ENCODE results near the gene ABCC1. TPM values are rescaled to one million over a fixed set of nuclear protein-coding genes. Genes with fewer than 3 reads are reported as not detected.

The ABCC1 gene
- total RNA-seq, 1 donor from 2014 or later: 29.9 TPM

GRCh38 chr16:15966836-15967546, 17.6 kb downstream of the ABCC1 start:
- no peak overlapping the region for H3K27ac Mint-ChIP-seq (ENCODE audit: unreplicated experiment)
- H3K4me3 Mint-ChIP-seq (ENCODE audit: unreplicated experiment): no peak overlapping the region

GRCh38 chr16:15967655-15968315, 18.4 kb downstream of the ABCC1 start:
- no peak for TF ChIP-seq CTCF (IDR thresholded peaks at IDR 0.05; ENCODE audit: partially characterized antibody, unreplicated experiment)
- DNase-seq: no peak
- Mint-ChIP-seq H3K4me1 (ENCODE audit: low read depth, unreplicated experiment) (peaks cover 9% of the 10 kb centered on the region), H3K9me3 (ENCODE audit: unreplicated experiment) (peaks cover 2% of the 10 kb centered on the region), H3K27ac (ENCODE audit: unreplicated experiment) (no peak overlapping the region), H3K36me3 (ENCODE audit: unreplicated experiment) (peaks cover 13% of the 10 kb centered on the region), H3K4me3 (ENCODE audit: unreplicated experiment) (no peak overlapping the region), H3K27me3 (ENCODE audit: unreplicated experiment) (peaks cover 2% of the 10 kb centered on the region)

More at GRCh38 chr16:15966836-15967546, 17.6 kb downstream of the ABCC1 start:
- H3K9me3 Mint-ChIP-seq (ENCODE audit: unreplicated experiment): peaks cover 2% of the 10 kb centered on the region
- peaks cover 12% of the 10 kb centered on the region for H3K36me3 Mint-ChIP-seq (ENCODE audit: unreplicated experiment)
- DNase-seq: no peak
- H3K4me1 Mint-ChIP-seq (ENCODE audit: low read depth, unreplicated experiment): peaks cover 9% of the 10 kb centered on the region
- TF ChIP-seq CTCF (IDR thresholded peaks at IDR 0.05; ENCODE audit: partially characterized antibody, unreplicated experiment): no peak
- peaks cover 5% of the 10 kb centered on the region for H3K27me3 Mint-ChIP-seq (ENCODE audit: unreplicated experiment)

- Mint-ChIP-seq H3K27ac (ENCODE audit: unreplicated experiment) (peak overlapping the region; percentile 74), H3K4me3 (ENCODE audit: unreplicated experiment) (peak overlapping the region; percentile 77)
These were observed 20.8 kb downstream of the ABCC1 start for GRCh38 chr16:15970202-15970601.

GRCh38 chr16:15970743-15971439, 21.5 kb downstream of the ABCC1 start:
- peaks cover 5% of the 10 kb centered on the region for H3K27me3 Mint-ChIP-seq (ENCODE audit: unreplicated experiment)
- H3K27ac Mint-ChIP-seq (ENCODE audit: unreplicated experiment): peak overlapping the region; percentile 62
- no peak for TF ChIP-seq CTCF (IDR thresholded peaks at IDR 0.05; ENCODE audit: partially characterized antibody, unreplicated experiment)
- H3K4me3 Mint-ChIP-seq (ENCODE audit: unreplicated experiment): peak overlapping the region; percentile 47
- H3K9me3 Mint-ChIP-seq (ENCODE audit: unreplicated experiment): peaks cover 2% of the 10 kb centered on the region
- peaks cover 8% of the 10 kb centered on the region for H3K4me1 Mint-ChIP-seq (ENCODE audit: low read depth, unreplicated experiment)
- peak; percentile 25 for DNase-seq
- peaks cover 7% of the 10 kb centered on the region for H3K36me3 Mint-ChIP-seq (ENCODE audit: unreplicated experiment)

More at GRCh38 chr16:15970202-15970601, 20.8 kb downstream of the ABCC1 start:
- peak; percentile 37 for DNase-seq
- H3K36me3 Mint-ChIP-seq (ENCODE audit: unreplicated experiment): peaks cover 7% of the 10 kb centered on the region
- H3K4me1 Mint-ChIP-seq (ENCODE audit: low read depth, unreplicated experiment): peaks cover 9% of the 10 kb centered on the region
- H3K9me3 Mint-ChIP-seq (ENCODE audit: unreplicated experiment): peaks cover 2% of the 10 kb centered on the region
- H3K27me3 Mint-ChIP-seq (ENCODE audit: unreplicated experiment): peaks cover 2% of the 10 kb centered on the region
- no peak for TF ChIP-seq CTCF (IDR thresholded peaks at IDR 0.05; ENCODE audit: partially characterized antibody, unreplicated experiment)
